Activated T-helper 17 cell treated with anti-CD3 and anti-CD28 coated beads, Interleukin-2, amount 50 U/mL, for 72 hours (primary cell): ENCODE data around the gene ZDHHC18. TPM values are rescaled to one million over a fixed set of nuclear protein-coding genes. Genes with fewer than 3 reads are reported as not detected.
A peak's percentile ranks its signal among the peaks of the same experiment; 100 is the strongest.

ENCODE experiments used
- ATAC-seq: fragments of 150-1000 bp; cut with Tn5 transposase; replicated peaks from 2 replicates; pipeline ENCODE4 v1.10.0; 2021; ENCODE audit warnings: mild to moderate bottlenecking, moderate library complexity
- H3K27ac Mint-ChIP-seq: one replicate; pipeline ENCODE4 v1.8.0; 2022; ENCODE audit warnings: mixed read lengths
- H3K27me3 Mint-ChIP-seq: one replicate; pipeline ENCODE4 v1.8.0; 2022; ENCODE audit warnings: mixed read lengths
- H3K36me3 Mint-ChIP-seq: one replicate; pipeline ENCODE4 v1.8.0; 2022; ENCODE audit warnings: low read depth, mild to moderate bottlenecking, mixed read lengths
- H3K4me1 Mint-ChIP-seq: one replicate; pipeline ENCODE4 v1.8.0; 2022; ENCODE audit warnings: mixed read lengths
- H3K4me3 Mint-ChIP-seq: one replicate; pipeline ENCODE4 v1.8.0; 2022; ENCODE audit warnings: mild to moderate bottlenecking, mixed read lengths
- H3K9me3 Mint-ChIP-seq: one replicate; pipeline ENCODE4 v1.8.0; 2022; ENCODE audit warnings: mixed read lengths
- total RNA-seq, 2 donors: library from RNA; stranded (reverse); gene quantifications; one replicate each; pipeline ENCODE4 v1.2.3, GENCODE V29; 2022

Gene ZDHHC18
- total RNA-seq, 2 donors from 2014 or later: 84.3 to 86.1 TPM

GRCh38 chr1:26811708-26812107 is 14.8 kb upstream of the ZDHHC18 start:
- H3K4me3 Mint-ChIP-seq: peak overlapping the region; percentile 36
- ATAC-seq: peak; percentile 83
- peak overlapping the region; percentile 56 for H3K27ac Mint-ChIP-seq
- H3K9me3 Mint-ChIP-seq: no peaks in the 10 kb centered on the region
- no peaks in the 10 kb centered on the region for H3K36me3 Mint-ChIP-seq
- peaks cover 18% of the 10 kb centered on the region for H3K4me1 Mint-ChIP-seq
- no peaks in the 10 kb centered on the region for H3K27me3 Mint-ChIP-seq

GRCh38 chr1:26814377-26814776 is 12.1 kb upstream of the ZDHHC18 start:
- peaks cover 18% of the 10 kb centered on the region for H3K4me1 Mint-ChIP-seq
- H3K27ac Mint-ChIP-seq: no peak overlapping the region
- H3K36me3 Mint-ChIP-seq: no peaks in the 10 kb centered on the region
- no peaks in the 10 kb centered on the region for H3K27me3 Mint-ChIP-seq
- ATAC-seq: no peak
- H3K9me3 Mint-ChIP-seq: no peaks in the 10 kb centered on the region
- no peak overlapping the region for H3K4me3 Mint-ChIP-seq

GRCh38 chr1:26814893-26815292 is 11.6 kb upstream of the ZDHHC18 start:
- Mint-ChIP-seq H3K27me3 (no peaks in the 10 kb centered on the region), H3K27ac (no peak overlapping the region), H3K9me3 (no peaks in the 10 kb centered on the region), H3K4me3 (no peak overlapping the region), H3K4me1 (peaks cover 18% of the 10 kb centered on the region), H3K36me3 (no peaks in the 10 kb centered on the region)
- ATAC-seq: no peak

- Mint-ChIP-seq H3K27ac (peak overlapping the region; percentile 29), H3K36me3 (no peaks in the 10 kb centered on the region), H3K4me1 (peaks cover 17% of the 10 kb centered on the region), H3K27me3 (no peaks in the 10 kb centered on the region), H3K9me3 (no peaks in the 10 kb centered on the region), H3K4me3 (peak overlapping the region; percentile 41)
- ATAC-seq: peak; percentile 69
These were observed 5.7 kb upstream of the ZDHHC18 start for GRCh38 chr1:26820784-26821269.

GRCh38 chr1:26822737-26823395 is 3.6 kb upstream of the ZDHHC18 start:
- peaks cover 16% of the 10 kb centered on the region for H3K36me3 Mint-ChIP-seq
- no peak for ATAC-seq
- no peaks in the 10 kb centered on the region for H3K27me3 Mint-ChIP-seq
- H3K4me1 Mint-ChIP-seq: peaks cover 17% of the 10 kb centered on the region
- H3K4me3 Mint-ChIP-seq: no peak overlapping the region
- H3K9me3 Mint-ChIP-seq: no peaks in the 10 kb centered on the region
- peak overlapping the region; percentile 20 for H3K27ac Mint-ChIP-seq

- Mint-ChIP-seq H3K9me3 (no peaks in the 10 kb centered on the region), H3K27me3 (no peaks in the 10 kb centered on the region), H3K27ac (peak overlapping the region; percentile 91), H3K4me1 (peaks cover 28% of the 10 kb centered on the region), H3K4me3 (peak overlapping the region; percentile 99), H3K36me3 (peaks cover 35% of the 10 kb centered on the region)
- ATAC-seq: no peak
These were observed 1.8 kb upstream of the ZDHHC18 start for GRCh38 chr1:26824731-26825130.

GRCh38 chr1:26827106-26827604 is 667 bp downstream of the ZDHHC18 start:
- Mint-ChIP-seq H3K4me3 (peak overlapping the region; percentile 99), H3K27ac (peak overlapping the region; percentile 99), H3K27me3 (no peaks in the 10 kb centered on the region), H3K4me1 (peaks cover 41% of the 10 kb centered on the region), H3K9me3 (no peaks in the 10 kb centered on the region), H3K36me3 (peaks cover 59% of the 10 kb centered on the region)
- ATAC-seq: no peak

GRCh38 chr1:26827663-26828062 is 1.2 kb downstream of the ZDHHC18 start:
- Mint-ChIP-seq H3K4me3 (peak overlapping the region; percentile 99), H3K4me1 (peaks cover 46% of the 10 kb centered on the region), H3K36me3 (peaks cover 64% of the 10 kb centered on the region), H3K27me3 (no peaks in the 10 kb centered on the region), H3K27ac (peak overlapping the region; percentile 99), H3K9me3 (no peaks in the 10 kb centered on the region)
- no peak for ATAC-seq

- no peaks in the 10 kb centered on the region for H3K9me3 Mint-ChIP-seq
- ATAC-seq: peak; percentile 54
- H3K4me3 Mint-ChIP-seq: peak overlapping the region; percentile 99
- H3K36me3 Mint-ChIP-seq: peaks cover 73% of the 10 kb centered on the region
- no peaks in the 10 kb centered on the region for H3K27me3 Mint-ChIP-seq
- H3K27ac Mint-ChIP-seq: peak overlapping the region; percentile 99
- H3K4me1 Mint-ChIP-seq: peaks cover 50% of the 10 kb centered on the region
These were observed 2.0 kb downstream of the ZDHHC18 start for GRCh38 chr1:26828411-26828991.

GRCh38 chr1:26829184-26829911 is 2.9 kb downstream of the ZDHHC18 start:
- H3K4me1 Mint-ChIP-seq: peaks cover 58% of the 10 kb centered on the region
- no peak for ATAC-seq
- H3K27ac Mint-ChIP-seq: peak overlapping the region; percentile 99
- H3K9me3 Mint-ChIP-seq: no peaks in the 10 kb centered on the region
- H3K36me3 Mint-ChIP-seq: peaks cover 81% of the 10 kb centered on the region
- H3K4me3 Mint-ChIP-seq: peak overlapping the region; percentile 99
- H3K27me3 Mint-ChIP-seq: no peaks in the 10 kb centered on the region

- H3K36me3 Mint-ChIP-seq: peaks cover 97% of the 10 kb centered on the region
- H3K9me3 Mint-ChIP-seq: no peaks in the 10 kb centered on the region
- ATAC-seq: no peak
- no peaks in the 10 kb centered on the region for H3K27me3 Mint-ChIP-seq
- H3K27ac Mint-ChIP-seq: peak overlapping the region; percentile 99
- peak overlapping the region; percentile 99 for H3K4me3 Mint-ChIP-seq
- peaks cover 59% of the 10 kb centered on the region for H3K4me1 Mint-ChIP-seq
These were observed 4.6 kb downstream of the ZDHHC18 start for GRCh38 chr1:26831059-26831458.

GRCh38 chr1:26831546-26832248 is 5.2 kb downstream of the ZDHHC18 start:
- Mint-ChIP-seq H3K4me1 (peaks cover 59% of the 10 kb centered on the region), H3K4me3 (peak overlapping the region; percentile 99), H3K36me3 (peaks cover 99% of the 10 kb centered on the region), H3K27me3 (no peaks in the 10 kb centered on the region), H3K9me3 (no peaks in the 10 kb centered on the region), H3K27ac (peak overlapping the region; percentile 99)
- no peak for ATAC-seq

GRCh38 chr1:26832249-26832960 is 5.9 kb downstream of the ZDHHC18 start:
- H3K36me3 Mint-ChIP-seq: peaks cover 99% of the 10 kb centered on the region
- no peaks in the 10 kb centered on the region for H3K9me3 Mint-ChIP-seq
- H3K27ac Mint-ChIP-seq: peak overlapping the region; percentile 99
- no peaks in the 10 kb centered on the region for H3K27me3 Mint-ChIP-seq
- no peak for ATAC-seq
- peaks cover 59% of the 10 kb centered on the region for H3K4me1 Mint-ChIP-seq
- H3K4me3 Mint-ChIP-seq: peak overlapping the region; percentile 99
